SK-N-SH (cell line): ENCODE data around the gene ACVR2B.

Experiments
- CTCF ChIP-seq: fragments of 200-600 bp; sonication (generic); IDR thresholded peaks from 2 replicates; pipeline ENCODE4 v1.6.1; 2017; ENCODE audit warnings: antibody characterized with exemption, mild to moderate bottlenecking, moderate library complexity
- EP300 ChIP-seq, 2 experiments: IDR thresholded peaks; 2 replicates each; pipeline versions ENCODE4 v1.4.0 to v1.6.1; 2012; ENCODE audit warnings: borderline replicate concordance in 1 of 2, low read depth in 1 of 2, low read length in 1 of 2
- MAX ChIP-seq: IDR thresholded peaks from 2 replicates; pipeline ENCODE4 v1.4.0; 2012; ENCODE audit warnings: low read depth
- RAD21 ChIP-seq: IDR thresholded peaks from 2 replicates; pipeline ENCODE4 v1.6.1; 2012; ENCODE audit warnings: mild to moderate bottlenecking, low read length
- TAF1 ChIP-seq: IDR thresholded peaks from 2 replicates; pipeline ENCODE4 v1.6.1; 2012; ENCODE audit warnings: low read depth, mild to moderate bottlenecking, low read length, moderate library complexity, borderline replicate concordance
- YY1 ChIP-seq: IDR thresholded peaks from 2 replicates; pipeline ENCODE4 v1.4.0; 2012; ENCODE audit warnings: low read depth, mild to moderate bottlenecking

GRCh38 chr3:38521391-38521987 is 67.8 kb downstream of the ACVR2B start:
- no peak for TF ChIP-seq MAX
- TF ChIP-seq CTCF, result peak; percentile 94
- no peak for TF ChIP-seq YY1
- no peak for TF ChIP-seq EP300 (IDR thresholded peaks at IDR 0.05; ENCODE audit: borderline replicate concordance in 1 of 2, low read depth in 1 of 2, low read length in 1 of 2)
- TF ChIP-seq RAD21, result peak; percentile 92
- no peak for TF ChIP-seq TAF1
